Panc1 (cell line): ENCODE results near the gene CDK17. TPM values are rescaled to one million over a fixed set of nuclear protein-coding genes. Genes with fewer than 3 reads are reported as not detected.
A peak's percentile ranks its signal among the peaks of the same experiment; 100 is the strongest.

Source experiments
- ATAC-seq: fragments of 200-7000 bp; cut with Tn5 transposase; 2 replicates; pipeline ENCODE4 v1.9.1; 2020; ENCODE audit warnings: mild to moderate bottlenecking, moderate library complexity
- BruUV-seq: library from RNA; stranded (reverse); fragments of 400-500 nt; replicated peaks from 2 replicates; lab custom pipeline; 2021; lab: Mats Ljungman, UMichigan
- CTCF ChIA-PET: fragments of 300-600 bp; sonication (Branson Sonifier 250); formaldehyde crosslinking; loops from one replicate; lab custom pipeline; 2022; ENCODE audit warnings: antibody characterized with exemption; lab: Charles Lee
- POLR2A ChIA-PET: fragments of 300-600 bp; sonication (Branson Sonifier 250); formaldehyde crosslinking; loops from one replicate; lab custom pipeline; 2022; ENCODE audit warnings: antibody characterized with exemption; lab: Charles Lee
- DNase-seq: peaks from one replicate; pipeline ENCODE4 v3.0.0-alpha.2; 2010; ENCODE audit warnings: low read depth, low spot score
- H3K27ac ChIP-seq: 2 replicates; pipeline ENCODE4 v1.5.1; 2011; ENCODE audit warnings: mild to moderate bottlenecking, low read length, inconsistent platforms
- H3K27me3 ChIP-seq: fragments of 200-500 bp; sonication (Bioruptor generic); 2 replicates; pipeline ENCODE4 v1.6.0; 2014; ENCODE audit warnings: low read length, inconsistent platforms; ENCODE audit not compliant: control insufficient read depth, insufficient read depth
- H3K36me3 ChIP-seq: fragments of 200-500 bp; sonication (Bioruptor generic); 2 replicates; pipeline ENCODE4 v1.5.1; 2014; ENCODE audit warnings: inconsistent platforms, mild to moderate bottlenecking, low read length, moderate library complexity; ENCODE audit not compliant: control insufficient read depth, insufficient read depth
- H3K4me1 ChIP-seq: 2 replicates; pipeline ENCODE4 v1.5.1; 2011; ENCODE audit warnings: inconsistent platforms, mild to moderate bottlenecking, low read length, moderate library complexity; ENCODE audit not compliant: control insufficient read depth, insufficient read depth
- H3K4me3 ChIP-seq, 2 experiments: 2 replicates each; pipeline ENCODE4 v1.5.1; 2011 to 2012; ENCODE audit warnings: low read depth in 2 of 2, low read length in 2 of 2, mild to moderate bottlenecking in 2 of 2, inconsistent platforms in 1 of 2, moderate library complexity in 1 of 2
- H3K9me3 ChIP-seq: fragments of 200-500 bp; sonication (Bioruptor generic); 2 replicates; pipeline ENCODE4 v1.5.1; 2014; ENCODE audit warnings: low read depth, mild to moderate bottlenecking, inconsistent platforms, low read length, moderate library complexity; ENCODE audit not compliant: control insufficient read depth, insufficient read depth
- POLR2AphosphoS5 ChIP-seq: IDR thresholded peaks from 2 replicates; pipeline ENCODE4 v1.6.1; 2012; ENCODE audit warnings: mild to moderate bottlenecking, low read depth, low read length, moderate library complexity
- SIN3A ChIP-seq: IDR thresholded peaks from 2 replicates; pipeline ENCODE4 v1.6.1; 2012; ENCODE audit warnings: low read depth, mild to moderate bottlenecking, low read length, moderate library complexity, borderline replicate concordance; ENCODE audit not compliant: insufficient read depth
- TCF7L2 ChIP-seq: IDR thresholded peaks from 2 replicates; pipeline ENCODE4 v1.6.1; 2011; ENCODE audit warnings: mild to moderate bottlenecking, low read depth, low read length, inconsistent platforms
- in situ Hi-C: cut with HindIII; loops from 2 replicates; pipeline ENCODE4 v1.10.0; 2016; ENCODE audit warnings: low sequenced_read_pairs, low pct_unique_long_range_greater_than_20kb
- intact Hi-C: fragments of 100-400 bp; cut with micrococcal nuclease; formaldehyde crosslinking; loops from one replicate; pipeline ENCODE4 v1.10.0; 2022; ENCODE audit not compliant: unreplicated experiment
- total RNA-seq: library from RNA; stranded (reverse); gene quantifications from one replicate; pipeline ENCODE4 v1.2.1, GENCODE V29; 2021; ENCODE audit not compliant: unreplicated experiment
- TF ChIP-seq, protein P1 (sequence below), 2 experiments: IDR thresholded peaks; 2 replicates each; pipeline ENCODE4 v1.6.1; 2011 to 2012; ENCODE audit warnings: low read depth in 2 of 2, control low read depth in 1 of 2, low read length in 1 of 2, mild to moderate bottlenecking in 1 of 2, moderate library complexity in 1 of 2; ENCODE audit not compliant: insufficient read depth in 1 of 2
- TF ChIP-seq, protein P2 (sequence below): fragments of 450-650 bp; IDR thresholded peaks from 2 replicates; pipeline ENCODE4 v1.5.1; 2017; ENCODE audit warnings: mild to moderate bottlenecking

Gene CDK17
- total RNA-seq, 1 experiment from 2014 or later, result 23.2 TPM

DNA sequence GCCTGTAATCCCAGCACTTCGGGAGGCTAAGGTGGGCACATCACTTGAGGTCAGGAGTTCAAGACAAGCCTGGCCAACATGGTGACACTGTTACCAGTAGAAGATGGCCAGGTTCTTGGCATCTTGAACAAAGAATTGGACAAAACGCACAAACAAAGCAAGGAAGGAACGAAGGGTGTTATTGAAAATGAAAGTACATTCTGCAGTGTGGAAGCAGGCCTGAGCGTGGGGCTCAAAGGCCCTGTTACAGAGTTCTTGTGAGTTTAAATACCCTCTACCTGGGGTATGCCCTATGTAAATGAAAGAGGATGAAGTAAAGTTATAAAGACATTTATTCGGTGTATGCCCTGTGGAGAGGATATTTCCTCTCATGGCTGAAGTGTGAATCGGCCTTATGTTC, 20.8 kb upstream of the CDK17 start:
- Histone ChIP-seq H3K27ac (0 out of 2 replicates have a peak overlapping the region, but pooled peaks have one; percentile 20), H3K36me3 (no peaks in the 10 kb centered on the region), H3K27me3 (no peaks in the 10 kb centered on the region), H3K4me1 (no peaks in the 10 kb centered on the region), H3K9me3 (no peaks in the 10 kb centered on the region), H3K4me3 (peak overlapping the region; percentile 14 to 36)
- CTCF ChIA-PET, result no interaction called here
- BruUV-seq, result no TSS peak
- intact Hi-C loops (no loop called here), in situ Hi-C loops (no loop called here)
- TF ChIP-seq TCF7L2, result no peak
- no peak for TF ChIP-seq POLR2AphosphoS5
- TF ChIP-seq SIN3A, result no peak
- TF ChIP-seq, protein P1, sequence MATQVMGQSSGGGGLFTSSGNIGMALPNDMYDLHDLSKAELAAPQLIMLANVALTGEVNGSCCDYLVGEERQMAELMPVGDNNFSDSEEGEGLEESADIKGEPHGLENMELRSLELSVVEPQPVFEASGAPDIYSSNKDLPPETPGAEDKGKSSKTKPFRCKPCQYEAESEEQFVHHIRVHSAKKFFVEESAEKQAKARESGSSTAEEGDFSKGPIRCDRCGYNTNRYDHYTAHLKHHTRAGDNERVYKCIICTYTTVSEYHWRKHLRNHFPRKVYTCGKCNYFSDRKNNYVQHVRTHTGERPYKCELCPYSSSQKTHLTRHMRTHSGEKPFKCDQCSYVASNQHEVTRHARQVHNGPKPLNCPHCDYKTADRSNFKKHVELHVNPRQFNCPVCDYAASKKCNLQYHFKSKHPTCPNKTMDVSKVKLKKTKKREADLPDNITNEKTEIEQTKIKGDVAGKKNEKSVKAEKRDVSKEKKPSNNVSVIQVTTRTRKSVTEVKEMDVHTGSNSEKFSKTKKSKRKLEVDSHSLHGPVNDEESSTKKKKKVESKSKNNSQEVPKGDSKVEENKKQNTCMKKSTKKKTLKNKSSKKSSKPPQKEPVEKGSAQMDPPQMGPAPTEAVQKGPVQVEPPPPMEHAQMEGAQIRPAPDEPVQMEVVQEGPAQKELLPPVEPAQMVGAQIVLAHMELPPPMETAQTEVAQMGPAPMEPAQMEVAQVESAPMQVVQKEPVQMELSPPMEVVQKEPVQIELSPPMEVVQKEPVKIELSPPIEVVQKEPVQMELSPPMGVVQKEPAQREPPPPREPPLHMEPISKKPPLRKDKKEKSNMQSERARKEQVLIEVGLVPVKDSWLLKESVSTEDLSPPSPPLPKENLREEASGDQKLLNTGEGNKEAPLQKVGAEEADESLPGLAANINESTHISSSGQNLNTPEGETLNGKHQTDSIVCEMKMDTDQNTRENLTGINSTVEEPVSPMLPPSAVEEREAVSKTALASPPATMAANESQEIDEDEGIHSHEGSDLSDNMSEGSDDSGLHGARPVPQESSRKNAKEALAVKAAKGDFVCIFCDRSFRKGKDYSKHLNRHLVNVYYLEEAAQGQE (IDR thresholded peaks at IDR 0.05; ENCODE audit: insufficient read depth in 1 of 2, low read depth in 2 of 2, low read length in 1 of 2), result no peak
- TF ChIP-seq, protein P2, sequence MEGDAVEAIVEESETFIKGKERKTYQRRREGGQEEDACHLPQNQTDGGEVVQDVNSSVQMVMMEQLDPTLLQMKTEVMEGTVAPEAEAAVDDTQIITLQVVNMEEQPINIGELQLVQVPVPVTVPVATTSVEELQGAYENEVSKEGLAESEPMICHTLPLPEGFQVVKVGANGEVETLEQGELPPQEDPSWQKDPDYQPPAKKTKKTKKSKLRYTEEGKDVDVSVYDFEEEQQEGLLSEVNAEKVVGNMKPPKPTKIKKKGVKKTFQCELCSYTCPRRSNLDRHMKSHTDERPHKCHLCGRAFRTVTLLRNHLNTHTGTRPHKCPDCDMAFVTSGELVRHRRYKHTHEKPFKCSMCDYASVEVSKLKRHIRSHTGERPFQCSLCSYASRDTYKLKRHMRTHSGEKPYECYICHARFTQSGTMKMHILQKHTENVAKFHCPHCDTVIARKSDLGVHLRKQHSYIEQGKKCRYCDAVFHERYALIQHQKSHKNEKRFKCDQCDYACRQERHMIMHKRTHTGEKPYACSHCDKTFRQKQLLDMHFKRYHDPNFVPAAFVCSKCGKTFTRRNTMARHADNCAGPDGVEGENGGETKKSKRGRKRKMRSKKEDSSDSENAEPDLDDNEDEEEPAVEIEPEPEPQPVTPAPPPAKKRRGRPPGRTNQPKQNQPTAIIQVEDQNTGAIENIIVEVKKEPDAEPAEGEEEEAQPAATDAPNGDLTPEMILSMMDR, result no peak
- DNase-seq (no peak), ATAC-seq (peak; percentile 43; the same call in 1 of the 2 replicates)
- POLR2A ChIA-PET, result no interaction called here

DNA sequence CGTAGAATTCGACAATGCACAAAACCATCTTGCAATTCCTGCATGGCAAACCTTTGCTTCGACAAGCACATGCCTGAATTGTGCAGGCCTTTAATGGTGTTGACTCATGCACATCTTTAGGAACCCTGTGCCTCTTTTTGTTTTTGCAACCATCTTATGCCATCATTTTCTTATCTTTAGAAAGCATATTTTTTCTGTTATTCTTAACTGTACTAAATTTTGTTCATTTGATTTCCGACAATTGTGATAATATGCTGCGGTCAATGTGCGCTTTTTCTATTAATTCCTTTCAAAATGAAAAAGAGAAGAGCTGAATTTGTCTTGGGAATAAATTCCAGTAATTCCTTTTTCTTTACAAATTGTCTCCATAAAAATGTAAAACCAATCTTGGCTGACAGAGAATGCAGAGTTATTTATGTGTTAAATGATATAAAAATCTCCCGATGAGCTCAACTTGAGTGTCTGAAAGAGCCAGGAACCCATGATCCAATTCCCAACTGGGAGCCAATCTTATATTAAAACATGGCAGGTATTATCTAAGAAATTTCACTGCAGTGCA, 20.1 kb upstream of the CDK17 start:
- POLR2A ChIA-PET, result no interaction called here
- TF ChIP-seq POLR2AphosphoS5 (no peak), SIN3A (no peak)
- TF ChIP-seq, protein P2, result no peak
- intact Hi-C loops, result no loop called here
- Histone ChIP-seq H3K36me3 (no peaks in the 10 kb centered on the region), H3K4me1 (no peaks in the 10 kb centered on the region), H3K27ac (no peak overlapping the region), H3K9me3 (no peaks in the 10 kb centered on the region), H3K4me3 (no peak overlapping the region), H3K27me3 (no peaks in the 10 kb centered on the region)
- in situ Hi-C loops, result no loop called here
- DNase-seq, result no peak
- no TSS peak for BruUV-seq
- no peak for ATAC-seq
- CTCF ChIA-PET, result no interaction called here
